Hepatocyte (in vitro differentiated cells): ENCODE measurements around the gene WDFY4. TPM values are rescaled to one million over a fixed set of nuclear protein-coding genes. Genes with fewer than 3 reads are reported as not detected.

ENCODE experiments used
- DNase-seq: peaks from one replicate; pipeline ENCODE4 v3.0.0-alpha.2; 2016; ENCODE audit warnings: low spot score
- H2AFZ ChIP-seq: fragments of 200-600 bp; sonication (generic); 2 replicates; pipeline ENCODE4 v1.6.0; 2016; ENCODE audit warnings: antibody characterized with exemption, mild to moderate bottlenecking
- H3K27ac ChIP-seq: fragments of 200-600 bp; sonication (generic); 2 replicates; pipeline ENCODE4 v1.5.1; 2016; ENCODE audit warnings: mild to moderate bottlenecking
- H3K27me3 ChIP-seq: fragments of 200-600 bp; sonication (generic); 2 replicates; pipeline ENCODE4 v1.6.1; 2016
- H3K36me3 ChIP-seq: fragments of 200-600 bp; sonication (generic); replicated peaks from 2 replicates; pipeline ENCODE4 v1.5.1; 2016; ENCODE audit warnings: low read depth; ENCODE audit not compliant: insufficient read depth
- H3K4me1 ChIP-seq: fragments of 200-600 bp; sonication (generic); 2 replicates; pipeline ENCODE4 v1.5.1; 2016; ENCODE audit warnings: mild to moderate bottlenecking, moderate library complexity; ENCODE audit not compliant: insufficient read depth
- H3K4me2 ChIP-seq: fragments of 200-600 bp; sonication (generic); 2 replicates; pipeline ENCODE4 v1.6.0; 2016
- H3K4me3 ChIP-seq: fragments of 200-600 bp; sonication (generic); 2 replicates; pipeline ENCODE4 v1.5.1; 2016; ENCODE audit warnings: mild to moderate bottlenecking
- H3K79me2 ChIP-seq: fragments of 200-600 bp; sonication (generic); 2 replicates; pipeline ENCODE4 v1.6.0; 2017; ENCODE audit warnings: mild to moderate bottlenecking
- H3K9me2 ChIP-seq: fragments of 200-600 bp; sonication (generic); replicated peaks from 2 replicates; pipeline ENCODE4 v1.6.0; 2017; ENCODE audit warnings: mild to moderate bottlenecking; ENCODE audit not compliant: insufficient read depth
- H3K9me3 ChIP-seq: fragments of 200-600 bp; sonication (generic); 2 replicates; pipeline ENCODE4 v1.5.1; 2016; ENCODE audit warnings: low read depth, mild to moderate bottlenecking
- H4K20me1 ChIP-seq: fragments of 200-600 bp; sonication (generic); 2 replicates; pipeline ENCODE4 v1.6.0; 2016; ENCODE audit warnings: mild to moderate bottlenecking; ENCODE audit not compliant: insufficient read depth, poor library complexity, severe bottlenecking
- EZH2 ChIP-seq: fragments of 200-600 bp; sonication (generic); IDR thresholded peaks from 2 replicates; pipeline ENCODE4 v1.6.1; 2016; ENCODE audit warnings: antibody characterized with exemption, mild to moderate bottlenecking, borderline replicate concordance
- EZH2phosphoT487 ChIP-seq: fragments of 200-600 bp; sonication (generic); IDR thresholded peaks from one replicate; pipeline ENCODE4 v1.6.1; 2018; ENCODE audit warnings: antibody characterized with exemption, mild to moderate bottlenecking, low read depth, moderate library complexity; ENCODE audit not compliant: unreplicated experiment, severe bottlenecking
- whole genome bisulfite sequencing: methylation state at CpG from one replicate; pipeline ENCODE4 v1.1.6; 2016; ENCODE audit warnings: low lambda C conversion rate; ENCODE audit errors: missing lambda C conversion rate; 5-methylcytosine and 5-hydroxymethylcytosine counted together
- polyA plus RNA-seq: library from polyadenylated mRNA; unstranded; fragments of >200 nt; fragmentation: Nextera tagmentation; extraction: Ambion mirVana; gene quantifications from 2 replicates; pipeline ENCODE4 v1.2.1, GENCODE V29; 2016
- total RNA-seq: library from RNA; depleted of rRNA; stranded (reverse); fragments of >200 nt; gene quantifications from 2 replicates; pipeline ENCODE4 v1.2.3, GENCODE V29; 2014
- TF ChIP-seq, protein P1 (sequence below): fragments of 200-600 bp; sonication (generic); IDR thresholded peaks from 2 replicates; pipeline ENCODE4 v1.5.1; 2016; ENCODE audit warnings: antibody characterized with exemption, mild to moderate bottlenecking; ENCODE audit not compliant: poor library complexity

WDFY4 gene
- total and polyA plus RNA-seq, 2 experiments from 2014 or later, result 0.43 to 0.91 TPM

DNA sequence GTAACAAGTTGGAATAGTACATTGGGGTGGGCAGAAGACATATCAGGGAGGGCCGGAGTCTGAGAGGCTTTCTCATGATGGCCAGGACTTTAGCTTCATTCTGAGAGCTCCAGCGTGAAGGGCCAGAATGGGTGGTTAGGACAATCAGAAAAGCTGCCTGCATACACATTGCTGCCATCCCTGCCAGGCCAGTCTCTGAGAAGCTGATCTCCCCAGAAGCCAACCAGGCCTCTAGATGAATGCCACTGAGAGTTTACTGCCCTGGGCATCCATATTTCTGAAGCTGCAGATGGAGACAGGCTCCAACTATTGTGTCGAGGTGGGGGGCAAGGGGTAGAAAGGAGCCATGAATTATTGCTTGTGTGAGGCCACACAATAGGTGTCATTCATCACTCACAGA, 47.8 kb upstream of the WDFY4 start:
- WGBS, result 80% methylated on average over 3 of the region's 3 CpGs
- TF ChIP-seq, protein P1, sequence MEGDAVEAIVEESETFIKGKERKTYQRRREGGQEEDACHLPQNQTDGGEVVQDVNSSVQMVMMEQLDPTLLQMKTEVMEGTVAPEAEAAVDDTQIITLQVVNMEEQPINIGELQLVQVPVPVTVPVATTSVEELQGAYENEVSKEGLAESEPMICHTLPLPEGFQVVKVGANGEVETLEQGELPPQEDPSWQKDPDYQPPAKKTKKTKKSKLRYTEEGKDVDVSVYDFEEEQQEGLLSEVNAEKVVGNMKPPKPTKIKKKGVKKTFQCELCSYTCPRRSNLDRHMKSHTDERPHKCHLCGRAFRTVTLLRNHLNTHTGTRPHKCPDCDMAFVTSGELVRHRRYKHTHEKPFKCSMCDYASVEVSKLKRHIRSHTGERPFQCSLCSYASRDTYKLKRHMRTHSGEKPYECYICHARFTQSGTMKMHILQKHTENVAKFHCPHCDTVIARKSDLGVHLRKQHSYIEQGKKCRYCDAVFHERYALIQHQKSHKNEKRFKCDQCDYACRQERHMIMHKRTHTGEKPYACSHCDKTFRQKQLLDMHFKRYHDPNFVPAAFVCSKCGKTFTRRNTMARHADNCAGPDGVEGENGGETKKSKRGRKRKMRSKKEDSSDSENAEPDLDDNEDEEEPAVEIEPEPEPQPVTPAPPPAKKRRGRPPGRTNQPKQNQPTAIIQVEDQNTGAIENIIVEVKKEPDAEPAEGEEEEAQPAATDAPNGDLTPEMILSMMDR, result no peak
- TF ChIP-seq EZH2phosphoT487 (no peak), EZH2 (no peak)
- no peak overlapping the region for H3K27ac ChIP-seq
- H3K4me2 ChIP-seq, result no peak overlapping the region
- no peaks in the 10 kb centered on the region for H3K79me2 ChIP-seq
- H3K4me3 ChIP-seq, result no peak overlapping the region
- no peaks in the 10 kb centered on the region for H3K36me3 ChIP-seq
- no peak overlapping the region for H2AFZ ChIP-seq
- H3K9me2 ChIP-seq, result no peaks in the 10 kb centered on the region
- no peaks in the 10 kb centered on the region for H4K20me1 ChIP-seq
- H3K4me1 ChIP-seq, result no peaks in the 10 kb centered on the region
- peaks cover 4% of the 10 kb centered on the region for H3K9me3 ChIP-seq
- no peaks in the 10 kb centered on the region for H3K27me3 ChIP-seq
- DNase-seq, result no peak

DNA sequence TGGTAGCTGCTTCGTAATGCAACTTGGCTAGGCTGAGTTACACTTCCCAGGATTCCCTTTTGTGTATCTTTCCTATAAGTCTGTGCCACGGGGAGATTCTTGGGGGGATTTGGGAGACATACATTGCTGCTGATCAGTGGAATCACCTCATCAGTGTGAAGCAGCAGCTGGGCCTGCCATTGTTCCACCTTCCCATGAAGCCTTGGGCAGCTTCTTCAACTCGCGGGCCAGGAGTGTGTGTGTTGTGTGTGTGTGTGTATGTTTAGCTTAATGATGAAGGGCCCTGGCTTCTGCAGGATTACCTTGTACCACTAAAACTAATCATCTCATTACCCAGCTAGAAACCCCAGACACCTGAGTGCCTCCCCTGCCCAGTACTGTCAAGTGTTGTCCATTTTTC, 46.5 kb upstream of the WDFY4 start:
- H2AFZ ChIP-seq, result no peak overlapping the region
- no peak overlapping the region for H3K4me2 ChIP-seq
- no peak for TF ChIP-seq EZH2
- TF ChIP-seq EZH2phosphoT487, result no peak
- TF ChIP-seq, protein P1, result no peak
- peaks cover 4% of the 10 kb centered on the region for H3K9me3 ChIP-seq
- H3K27ac ChIP-seq, result no peak overlapping the region
- no peaks in the 10 kb centered on the region for H4K20me1 ChIP-seq
- H3K27me3 ChIP-seq, result no peaks in the 10 kb centered on the region
- H3K4me1 ChIP-seq, result no peaks in the 10 kb centered on the region
- H3K36me3 ChIP-seq, result no peaks in the 10 kb centered on the region
- 87% methylated on average over 4 of the region's 4 CpGs for WGBS
- H3K9me2 ChIP-seq, result no peaks in the 10 kb centered on the region
- DNase-seq, result no peak
- H3K79me2 ChIP-seq, result no peaks in the 10 kb centered on the region
- no peak overlapping the region for H3K4me3 ChIP-seq

DNA sequence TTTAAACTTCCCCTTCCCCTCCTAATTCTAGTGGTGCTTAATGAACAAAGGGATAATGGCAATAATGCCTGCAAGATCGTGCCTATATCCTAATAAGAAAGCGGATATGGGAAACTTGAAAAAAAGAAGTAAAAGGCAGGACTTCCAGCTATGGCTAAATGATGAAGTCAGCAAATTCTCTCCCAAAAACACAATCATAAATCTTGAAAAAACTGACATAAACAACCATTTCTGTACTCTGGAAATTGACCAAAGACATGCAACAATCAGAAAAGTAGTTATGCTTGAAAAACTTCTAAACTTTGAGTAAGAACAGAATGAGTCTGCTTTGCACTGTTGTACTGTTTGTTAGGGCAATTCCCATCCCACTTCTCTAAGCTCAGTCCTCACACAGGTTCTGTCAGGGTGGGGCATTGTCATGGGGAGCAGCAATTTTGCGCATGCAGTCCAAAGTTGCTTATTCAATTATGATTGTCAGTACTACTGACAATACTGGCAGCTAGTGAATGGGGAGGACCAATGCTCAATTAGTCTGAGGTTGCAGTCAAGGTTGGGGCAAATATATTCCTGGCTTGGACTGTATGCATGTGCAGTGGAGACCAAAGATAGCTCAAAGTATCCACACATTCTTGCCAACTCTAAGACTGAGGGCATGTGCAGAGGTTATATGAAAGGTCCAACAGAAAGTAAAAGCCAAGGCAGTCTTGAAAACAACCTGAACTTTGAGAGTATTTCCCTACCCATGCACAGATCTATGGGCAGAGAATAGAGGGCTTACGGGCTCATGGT, 45.7 kb upstream of the WDFY4 start:
- Histone ChIP-seq H3K9me3 (peaks cover 4% of the 10 kb centered on the region), H3K4me2 (no peak overlapping the region), H3K9me2 (no peaks in the 10 kb centered on the region), H2AFZ (no peak overlapping the region), H3K27me3 (no peaks in the 10 kb centered on the region), H3K4me1 (no peaks in the 10 kb centered on the region), H4K20me1 (no peaks in the 10 kb centered on the region), H3K27ac (no peak overlapping the region), H3K36me3 (no peaks in the 10 kb centered on the region), H3K79me2 (no peaks in the 10 kb centered on the region), H3K4me3 (no peak overlapping the region)
- TF ChIP-seq, protein P1, result no peak
- TF ChIP-seq EZH2phosphoT487, result no peak
- no peak for TF ChIP-seq EZH2
- no peak for DNase-seq
- WGBS, result 87% methylated on average over 4 of the region's 4 CpGs
